Sigmoid colon (tissue), 7 donors: ENCODE results near the gene TNFRSF21. TPM values are rescaled to one million over a fixed set of nuclear protein-coding genes. Genes with fewer than 3 reads are reported as not detected.

Source experiments
- DNase-seq: peaks from one replicate; pipeline ENCODE4 v3.0.0-alpha.2; 2019
- H3K27ac ChIP-seq, 4 donors: fragments of 200-600 bp; sonication (generic); one replicate each; pipeline ENCODE4 v1.5.1; 2016 to 2019; ENCODE audit warnings: mild to moderate bottlenecking in 1 of 4
- H3K27me3 ChIP-seq, 3 donors: fragments of 200-600 bp; sonication (generic); one replicate each; pipeline ENCODE4 v1.5.1; 2019; ENCODE audit warnings: mild to moderate bottlenecking in 1 of 3
- H3K36me3 ChIP-seq, 4 donors: fragments of 200-600 bp; sonication (generic); one replicate each; pipeline ENCODE4 v1.5.1; 2016 to 2019
- H3K4me1 ChIP-seq, 4 donors: fragments of 200-600 bp; sonication (generic); one replicate each; pipeline ENCODE4 v1.5.1; 2017 to 2019
- H3K4me3 ChIP-seq, 4 donors: fragments of 200-600 bp; sonication (generic); one replicate each; pipeline ENCODE4 v1.5.1; 2017 to 2019; ENCODE audit warnings: mild to moderate bottlenecking in 2 of 4, moderate library complexity in 1 of 4
- H3K9me3 ChIP-seq, 4 donors: fragments of 200-600 bp in 3 of 4; sonication (generic) in 3 of 4; one replicate each; pipeline versions ENCODE4 v1.5.1 to v1.6.1; 2013 to 2019
- CTCF ChIP-seq, 4 experiments: fragments of 450-650 bp in 3 of 4; fragments of 200-600 bp in 1 of 4; IDR thresholded peaks; one replicate each; pipeline ENCODE4 v1.5.1; 2016 to 2019; ENCODE audit warnings: antibody characterized with exemption in 4 of 4, mild to moderate bottlenecking in 3 of 4, moderate library complexity in 2 of 4
- EP300 ChIP-seq, 4 donors: sonication (generic); formaldehyde crosslinking; IDR thresholded peaks; one replicate each; pipeline ENCODE4 v1.6.1; 2017; ENCODE audit warnings: antibody characterized with exemption in 4 of 4
- POLR2A ChIP-seq, 2 donors: fragments of 450-650 bp; IDR thresholded peaks; one replicate each; pipeline ENCODE4 v1.6.1; 2016; ENCODE audit warnings: antibody characterized with exemption in 2 of 2, mild to moderate bottlenecking in 2 of 2, moderate library complexity in 2 of 2
- POLR2AphosphoS5 ChIP-seq, 4 donors: sonication (generic); formaldehyde crosslinking; IDR thresholded peaks; one replicate each; pipeline ENCODE4 v1.6.1; 2017; ENCODE audit warnings: antibody characterized with exemption in 4 of 4
- WGBS, 2 donors: extraction: QIAGEN DNeasy Blood & Tissue Kit; methylation state at CpG; one replicate each; pipeline ENCODE4 v1.1.7; 2013; 5-methylcytosine and 5-hydroxymethylcytosine counted together
- intact Hi-C: fragments of 100-400 bp; cut with DNase I; formaldehyde crosslinking; loops from one replicate; pipeline ENCODE4 v1.15.1; 2023
- polyA plus RNA-seq, 3 donors: library from polyadenylated mRNA; stranded (reverse); fragments of 200-250 nt; gene quantifications; one replicate each; pipeline ENCODE4 v1.2.3, GENCODE V29; 2013
- total RNA-seq, 4 donors: library from RNA; depleted of rRNA; stranded (reverse); fragments of >200 nt; gene quantifications; one replicate each; pipeline ENCODE4 v1.1.0, GENCODE V29; 2016
- donor health status: healthy with polysubstance abuse.
- donor health status: Bipolar disorder and iron deficiency.
- donor health status: healthy.

The TNFRSF21 gene
- total and polyA plus RNA-seq, 7 donors, result 15.8 to 49.9 (median 25.3) TPM

GRCh38 chr6:47206626-47207025 lies 103.1 kb downstream of the TNFRSF21 start:
- H3K4me3 ChIP-seq, result no peak overlapping the region
- no peak for DNase-seq
- H3K4me1 ChIP-seq, result peaks cover 0 to 37% (median 19%) of the 10 kb centered on the region in 4 donors
- intact Hi-C loops, result no loop called here
- TF ChIP-seq POLR2A (IDR thresholded peaks at IDR 0.05), result no peak
- no peak for TF ChIP-seq CTCF (IDR thresholded peaks at IDR 0.05)
- TF ChIP-seq EP300 (IDR thresholded peaks at IDR 0.05), result no peak
- no peak for TF ChIP-seq POLR2AphosphoS5 (IDR thresholded peaks at IDR 0.05)
- peak overlapping the region in 2 of 4 donors; percentile 1 to 18 for H3K27ac ChIP-seq
- no peaks in the 10 kb centered on the region for H3K27me3 ChIP-seq
- no peaks in the 10 kb centered on the region for H3K36me3 ChIP-seq
- no peaks in the 10 kb centered on the region for H3K9me3 ChIP-seq

GRCh38 chr6:47203938-47204611 lies 105.6 kb downstream of the TNFRSF21 start:
- WGBS, 2 donors, result 37 to 63% methylated on average over 2 of the region's 2 CpGs
- Histone ChIP-seq H3K9me3 (no peaks in the 10 kb centered on the region), H3K4me1 (peaks cover 0 to 37% (median 16%) of the 10 kb centered on the region in 4 donors), H3K36me3 (no peaks in the 10 kb centered on the region), H3K27ac (no peak overlapping the region), H3K27me3 (no peaks in the 10 kb centered on the region), H3K4me3 (no peak overlapping the region)
- TF ChIP-seq POLR2AphosphoS5 (IDR thresholded peaks at IDR 0.05) (no peak), CTCF (IDR thresholded peaks at IDR 0.05) (no peak), EP300 (IDR thresholded peaks at IDR 0.05) (no peak), POLR2A (IDR thresholded peaks at IDR 0.05) (no peak)
- intact Hi-C loops, result no loop called here
- DNase-seq, result no peak

GRCh38 chr6:47203266-47203937 lies 106.3 kb downstream of the TNFRSF21 start:
- TF ChIP-seq EP300 (IDR thresholded peaks at IDR 0.05), result peak in 1 of 4 donors; percentile 17
- TF ChIP-seq CTCF (IDR thresholded peaks at IDR 0.05), result no peak
- intact Hi-C loops, result no loop called here
- Histone ChIP-seq H3K9me3 (no peaks in the 10 kb centered on the region), H3K27me3 (no peaks in the 10 kb centered on the region), H3K4me3 (no peak overlapping the region), H3K36me3 (no peaks in the 10 kb centered on the region), H3K4me1 (peaks cover 0 to 37% (median 16%) of the 10 kb centered on the region in 4 donors), H3K27ac (no peak overlapping the region)
- 61 to 85% methylated on average over 4 of the region's 4 CpGs for WGBS, 2 donors
- no peak for DNase-seq

- 34 to 66% methylated on average over 2 of the region's 2 CpGs for WGBS, 2 donors
- no peak overlapping the region for H3K4me3 ChIP-seq
These were observed 107.0 kb downstream of the TNFRSF21 start for GRCh38 chr6:47202644-47203205.

More at GRCh38 chr6:47202644-47203205, 107.0 kb downstream of the TNFRSF21 start:
- no peaks in the 10 kb centered on the region for H3K36me3 ChIP-seq
- no peaks in the 10 kb centered on the region for H3K27me3 ChIP-seq
- H3K9me3 ChIP-seq, result no peaks in the 10 kb centered on the region
- TF ChIP-seq POLR2A (IDR thresholded peaks at IDR 0.05) (no peak), CTCF (IDR thresholded peaks at IDR 0.05) (no peak), POLR2AphosphoS5 (IDR thresholded peaks at IDR 0.05) (no peak)
- peaks cover 0 to 31% (median 13%) of the 10 kb centered on the region in 4 donors for H3K4me1 ChIP-seq
- intact Hi-C loops, result no loop called here
- H3K27ac ChIP-seq, result no peak overlapping the region
- DNase-seq, result no peak
